K562 (cell line): ENCODE measurements around the gene TEAD3. TPM values are rescaled to one million over a fixed set of nuclear protein-coding genes. Genes with fewer than 3 reads are reported as not detected.
A peak's percentile ranks its signal among the peaks of the same experiment; 100 is the strongest.

Experiments used
- C11orf30 ChIP-seq: fragments of 450-650 bp; IDR thresholded peaks from 2 replicates; pipeline ENCODE4 v1.6.1; 2016; ENCODE audit warnings: low read depth, mild to moderate bottlenecking
- DACH1 ChIP-seq: fragments of 450-650 bp; IDR thresholded peaks from 2 replicates; pipeline ENCODE4 v1.6.1; 2018; ENCODE audit not compliant: partially characterized antibody
- FOSL1 ChIP-seq: fragments of 200-800 bp; sonication (Bioruptor generic); conservative IDR thresholded peaks from 2 replicates; pipeline ENCODE4 v1.6.1; 2016; ENCODE audit warnings: missing genetic modification characterization, missing compliant biosample characterization
- FOXA3 ChIP-seq, 2 experiments: fragments of 450-650 bp in 1 of 2; sonication (generic) in 1 of 2; formaldehyde crosslinking; IDR thresholded peaks in 1 of 2; conservative IDR thresholded peaks in 1 of 2; 2 replicates each; pipeline versions ENCODE4 v1.4.0 to v1.8.0; 2020 to 2022; ENCODE audit warnings: mild to moderate bottlenecking in 2 of 2, missing genetic modification reagents in 1 of 2
- GABPA ChIP-seq: fragments of 200-800 bp; sonication (Bioruptor generic); conservative IDR thresholded peaks from 2 replicates; pipeline ENCODE4 v1.6.1; 2016; ENCODE audit warnings: low read depth, missing genetic modification characterization, missing compliant biosample characterization
- MED1 ChIP-seq: sonication (generic); formaldehyde crosslinking; IDR thresholded peaks from 2 replicates; pipeline ENCODE4 v1.8.1; 2023; ENCODE audit warnings: missing genetic modification reagents, borderline replicate concordance
- NEUROD1 ChIP-seq: fragments of 150-350 bp; IDR thresholded peaks from 2 replicates; pipeline ENCODE4 v1.6.1; 2014; ENCODE audit warnings: borderline replicate concordance, low read length, low read depth; ENCODE audit not compliant: partially characterized antibody
- NR4A1 ChIP-seq, 2 experiments: fragments of 250-450 bp in 1 of 2; fragments of 450-650 bp in 1 of 2; sonication (Bioruptor Pico) in 1 of 2; IDR thresholded peaks; 2 replicates each; pipeline versions ENCODE4 v1.4.0 to v1.6.1; 2016 to 2020; ENCODE audit warnings: mild to moderate bottlenecking in 2 of 2, missing compliant biosample characterization in 1 of 2, missing genetic modification characterization in 1 of 2, moderate library complexity in 1 of 2
- SRF ChIP-seq, 2 experiments: fragments of 250-450, 450-650 bp in 1 of 2; sonication (Bioruptor Pico) in 1 of 2; sonication (generic) in 1 of 2; formaldehyde crosslinking; IDR thresholded peaks; 2 replicates each; pipeline versions ENCODE4 v1.5.0 to v1.5.1; 2020 to 2022; ENCODE audit warnings: mild to moderate bottlenecking in 1 of 2, missing genetic modification reagents in 1 of 2
- TBP ChIP-seq: optimal IDR thresholded peaks from 2 replicates; pipeline ENCODE3; 2011; ENCODE audit warnings: low read depth, low read length, improper control_type of control experiment
- ZNF766 ChIP-seq: fragments of 200-800 bp; sonication (Bioruptor generic); conservative IDR thresholded peaks from 2 replicates; pipeline ENCODE4 v1.6.1; 2016; ENCODE audit warnings: missing genetic modification characterization, missing compliant biosample characterization
- ZNF77 ChIP-seq: fragments of 250-450 bp; sonication (Bioruptor Pico); IDR thresholded peaks from 2 replicates; pipeline ENCODE4 v1.5.0; 2020
- polyA plus RNA-seq, 8 experiments: library from polyadenylated mRNA; depleted of rRNA in 4 of 8; stranded (reverse) in 5 of 8; unstranded in 3 of 8; fragments of >200 nt; fragmentation: Nextera tagmentation in 2 of 8; fragmentation: Illumina TruSeq in 1 of 8; extraction: Ambion mirVana in 2 of 8; extraction: Trizol in 1 of 8; gene quantifications; 2 replicates each; pipeline versions ENCODE4 v1.2.1 to v1.2.3, GENCODE V29; 2011 to 2014; ENCODE audit warnings: inconsistent platforms in 1 of 8, missing spikeins in 1 of 8
- total RNA-seq, 7 experiments: library from RNA; depleted of rRNA in 6 of 7; stranded (reverse); fragments of >200 nt in 6 of 7; fragmentation: Illumina TruSeq in 2 of 7; extraction: Trizol in 2 of 7; gene quantifications; 2 replicates each; pipeline versions ENCODE4 v1.2.1 to v1.2.3, GENCODE V29; 2011 to 2021; ENCODE audit warnings: low replicate concordance in 1 of 7
- TF ChIP-seq, protein P1 (sequence below): sonication (generic); formaldehyde crosslinking; IDR thresholded peaks from 2 replicates; pipeline ENCODE4 v1.8.1; 2023; ENCODE audit warnings: missing genetic modification reagents, mild to moderate bottlenecking, borderline replicate concordance
- TF ChIP-seq, protein P2 (sequence below): fragments of 450-650 bp; formaldehyde crosslinking; IDR thresholded peaks from 2 replicates; pipeline ENCODE4 v1.4.0; 2022; ENCODE audit warnings: mild to moderate bottlenecking, moderate library complexity
- TF ChIP-seq, protein P3 (sequence below): fragments of 250-450 bp; sonication (Bioruptor Pico); IDR thresholded peaks from 2 replicates; pipeline ENCODE4 v1.9.0; 2021; ENCODE audit warnings: mild to moderate bottlenecking, inconsistent platforms

The TEAD3 gene
- total and polyA plus RNA-seq, 9 of the 15 experiments (the other 6 are each of a cell fraction or from before 2014, with no cell fraction given), result 0.63 to 13.2 (median 3.3) TPM

DNA sequence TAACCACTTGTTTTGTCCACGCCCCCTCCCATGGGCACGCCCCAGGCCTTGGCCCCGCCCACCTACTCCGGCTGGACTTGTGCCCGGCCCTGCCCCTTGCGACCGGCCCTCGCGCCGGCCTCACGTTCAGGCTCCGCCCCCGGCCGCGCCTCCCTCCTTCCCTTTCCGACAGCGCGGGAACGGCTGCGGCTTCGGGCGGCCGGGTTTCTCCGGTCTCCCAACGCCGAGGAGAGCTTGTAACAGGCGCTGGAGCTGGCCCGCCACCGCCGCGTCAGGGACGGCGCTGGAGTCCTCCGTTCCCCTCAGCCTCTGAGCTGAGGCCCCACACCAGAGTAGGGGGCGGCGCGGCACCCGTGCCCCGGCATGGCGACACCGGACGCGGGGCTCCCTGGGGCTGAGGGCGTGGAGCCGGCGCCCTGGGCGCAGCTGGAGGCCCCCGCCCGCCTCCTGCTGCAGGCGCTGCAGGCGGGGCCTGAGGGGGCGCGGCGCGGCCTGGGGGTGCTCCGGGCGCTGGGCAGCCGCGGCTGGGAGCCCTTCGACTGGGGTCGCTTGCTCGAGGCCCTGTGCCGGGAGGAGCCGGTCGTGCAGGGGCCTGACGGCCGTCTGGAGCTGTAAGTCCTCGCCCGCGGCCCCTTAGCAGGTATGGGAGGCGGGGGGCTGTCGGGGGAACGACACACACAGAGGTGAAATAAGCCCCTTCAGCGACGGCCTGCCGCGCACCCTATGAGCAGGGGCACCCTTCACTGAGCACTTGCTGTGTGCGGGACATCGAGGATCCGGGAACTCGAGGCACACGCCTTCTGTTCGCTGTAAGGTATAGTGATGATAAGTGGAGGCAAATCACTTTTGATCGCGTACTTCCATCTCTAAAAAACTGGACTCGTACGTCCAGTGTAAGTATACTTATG is 44.4 kb downstream of the TEAD3 start, which contains the start of gene FANCE (continued):
- TF ChIP-seq NEUROD1, result peak; percentile 52
- peak; percentile 53 for TF ChIP-seq TBP
- TF ChIP-seq MED1 (CRISPR knock-in tag), result no peak
- no peak; a peak in 1 of 4 replicates for TF ChIP-seq FOXA3 (CRISPR knock-in tag; conservative IDR thresholded peaks at IDR 0.05 in 1 of 2, IDR thresholded peaks at IDR 0.05 in 1 of 2)
- no peak for TF ChIP-seq ZNF77 (CRISPR knock-in tag)
- peak in 1 of 2 experiments; percentile 48; a peak in 1 of 4 replicates for TF ChIP-seq SRF (CRISPR knock-in tag; IDR thresholded peaks at IDR 0.05)
- TF ChIP-seq, protein P1, sequence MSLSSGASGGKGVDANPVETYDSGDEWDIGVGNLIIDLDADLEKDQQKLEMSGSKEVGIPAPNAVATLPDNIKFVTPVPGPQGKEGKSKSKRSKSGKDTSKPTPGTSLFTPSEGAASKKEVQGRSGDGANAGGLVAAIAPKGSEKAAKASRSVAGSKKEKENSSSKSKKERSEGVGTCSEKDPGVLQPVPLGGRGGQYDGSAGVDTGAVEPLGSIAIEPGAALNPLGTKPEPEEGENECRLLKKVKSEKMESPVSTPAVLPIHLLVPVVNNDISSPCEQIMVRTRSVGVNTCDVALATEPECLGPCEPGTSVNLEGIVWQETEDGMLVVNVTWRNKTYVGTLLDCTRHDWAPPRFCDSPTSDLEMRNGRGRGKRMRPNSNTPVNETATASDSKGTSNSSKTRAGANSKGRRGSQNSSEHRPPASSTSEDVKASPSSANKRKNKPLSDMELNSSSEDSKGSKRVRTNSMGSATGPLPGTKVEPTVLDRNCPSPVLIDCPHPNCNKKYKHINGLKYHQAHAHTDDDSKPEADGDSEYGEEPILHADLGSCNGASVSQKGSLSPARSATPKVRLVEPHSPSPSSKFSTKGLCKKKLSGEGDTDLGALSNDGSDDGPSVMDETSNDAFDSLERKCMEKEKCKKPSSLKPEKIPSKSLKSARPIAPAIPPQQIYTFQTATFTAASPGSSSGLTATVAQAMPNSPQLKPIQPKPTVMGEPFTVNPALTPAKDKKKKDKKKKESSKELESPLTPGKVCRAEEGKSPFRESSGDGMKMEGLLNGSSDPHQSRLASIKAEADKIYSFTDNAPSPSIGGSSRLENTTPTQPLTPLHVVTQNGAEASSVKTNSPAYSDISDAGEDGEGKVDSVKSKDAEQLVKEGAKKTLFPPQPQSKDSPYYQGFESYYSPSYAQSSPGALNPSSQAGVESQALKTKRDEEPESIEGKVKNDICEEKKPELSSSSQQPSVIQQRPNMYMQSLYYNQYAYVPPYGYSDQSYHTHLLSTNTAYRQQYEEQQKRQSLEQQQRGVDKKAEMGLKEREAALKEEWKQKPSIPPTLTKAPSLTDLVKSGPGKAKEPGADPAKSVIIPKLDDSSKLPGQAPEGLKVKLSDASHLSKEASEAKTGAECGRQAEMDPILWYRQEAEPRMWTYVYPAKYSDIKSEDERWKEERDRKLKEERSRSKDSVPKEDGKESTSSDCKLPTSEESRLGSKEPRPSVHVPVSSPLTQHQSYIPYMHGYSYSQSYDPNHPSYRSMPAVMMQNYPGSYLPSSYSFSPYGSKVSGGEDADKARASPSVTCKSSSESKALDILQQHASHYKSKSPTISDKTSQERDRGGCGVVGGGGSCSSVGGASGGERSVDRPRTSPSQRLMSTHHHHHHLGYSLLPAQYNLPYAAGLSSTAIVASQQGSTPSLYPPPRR (CRISPR knock-in tag), result 0 out of 2 replicates have a peak, but pooled peaks have one; percentile 29
- no peak for TF ChIP-seq ZNF766 (CRISPR knock-in tag)
- no peak; the same call in 1 of the 2 replicates for TF ChIP-seq NR4A1 (CRISPR knock-in tag; IDR thresholded peaks at IDR 0.05)
- TF ChIP-seq NR4A1 (tag; IDR thresholded peaks at IDR 0.05), result 0 out of 2 replicates have a peak, but pooled peaks have one; percentile 68
- no peak for TF ChIP-seq C11orf30
- TF ChIP-seq, protein P2, sequence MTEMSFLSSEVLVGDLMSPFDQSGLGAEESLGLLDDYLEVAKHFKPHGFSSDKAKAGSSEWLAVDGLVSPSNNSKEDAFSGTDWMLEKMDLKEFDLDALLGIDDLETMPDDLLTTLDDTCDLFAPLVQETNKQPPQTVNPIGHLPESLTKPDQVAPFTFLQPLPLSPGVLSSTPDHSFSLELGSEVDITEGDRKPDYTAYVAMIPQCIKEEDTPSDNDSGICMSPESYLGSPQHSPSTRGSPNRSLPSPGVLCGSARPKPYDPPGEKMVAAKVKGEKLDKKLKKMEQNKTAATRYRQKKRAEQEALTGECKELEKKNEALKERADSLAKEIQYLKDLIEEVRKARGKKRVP (CRISPR knock-in tag), result no peak
- peak; percentile 35 for TF ChIP-seq DACH1
- TF ChIP-seq GABPA (tag), result peak; percentile 18
- peak; percentile 49 for TF ChIP-seq FOSL1 (tag)
- TF ChIP-seq, protein P3, sequence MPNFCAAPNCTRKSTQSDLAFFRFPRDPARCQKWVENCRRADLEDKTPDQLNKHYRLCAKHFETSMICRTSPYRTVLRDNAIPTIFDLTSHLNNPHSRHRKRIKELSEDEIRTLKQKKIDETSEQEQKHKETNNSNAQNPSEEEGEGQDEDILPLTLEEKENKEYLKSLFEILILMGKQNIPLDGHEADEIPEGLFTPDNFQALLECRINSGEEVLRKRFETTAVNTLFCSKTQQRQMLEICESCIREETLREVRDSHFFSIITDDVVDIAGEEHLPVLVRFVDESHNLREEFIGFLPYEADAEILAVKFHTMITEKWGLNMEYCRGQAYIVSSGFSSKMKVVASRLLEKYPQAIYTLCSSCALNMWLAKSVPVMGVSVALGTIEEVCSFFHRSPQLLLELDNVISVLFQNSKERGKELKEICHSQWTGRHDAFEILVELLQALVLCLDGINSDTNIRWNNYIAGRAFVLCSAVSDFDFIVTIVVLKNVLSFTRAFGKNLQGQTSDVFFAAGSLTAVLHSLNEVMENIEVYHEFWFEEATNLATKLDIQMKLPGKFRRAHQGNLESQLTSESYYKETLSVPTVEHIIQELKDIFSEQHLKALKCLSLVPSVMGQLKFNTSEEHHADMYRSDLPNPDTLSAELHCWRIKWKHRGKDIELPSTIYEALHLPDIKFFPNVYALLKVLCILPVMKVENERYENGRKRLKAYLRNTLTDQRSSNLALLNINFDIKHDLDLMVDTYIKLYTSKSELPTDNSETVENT, result peak; percentile 57; the same call in 1 of the 2 replicates
